Erythroblast (primary cell): ENCODE data around the gene MCCC2.

Source experiments
- DNase-seq, 2 experiments: peaks; one replicate each; lab custom pipeline; 2025; lab: John Stamatoyannopoulos, UW
- GATA1 ChIP-seq: IDR thresholded peaks from 2 replicates; pipeline ENCODE4 v1.6.1; 2011; ENCODE audit warnings: low read depth, mild to moderate bottlenecking, control low read depth, low read length, moderate library complexity
- POLR2A ChIP-seq: IDR thresholded peaks from 2 replicates; pipeline ENCODE4 v1.6.1; 2011; ENCODE audit warnings: mild to moderate bottlenecking, low read length

The MCCC2 gene

GRCh38 chr5:71701407-71701806, 114.3 kb downstream of the MCCC2 start:
- TF ChIP-seq GATA1, result no peak
- TF ChIP-seq POLR2A, result no peak
- no peak for DNase-seq

DNA sequence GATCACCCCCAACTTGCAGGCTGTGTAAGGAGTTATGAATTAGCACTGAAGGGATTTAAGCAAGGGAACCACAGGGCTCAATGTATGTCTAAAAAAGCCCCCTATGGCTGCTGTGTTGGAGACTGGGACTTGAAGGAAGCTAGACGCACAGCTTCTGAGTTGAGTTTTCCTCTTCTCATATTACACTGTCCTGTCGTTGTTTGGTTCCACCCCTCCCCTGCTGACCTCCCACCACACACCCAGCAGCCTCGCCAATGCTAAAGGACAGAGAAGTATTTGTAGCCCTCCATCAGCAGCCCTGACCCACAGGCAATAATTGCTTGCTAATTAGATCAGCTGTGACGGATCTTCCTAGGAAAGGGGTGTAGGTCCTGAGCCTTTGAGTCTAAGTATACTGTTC, 116.8 kb downstream of the MCCC2 start:
- DNase-seq, result no peak
- no peak for TF ChIP-seq GATA1
- TF ChIP-seq POLR2A, result no peak

DNA sequence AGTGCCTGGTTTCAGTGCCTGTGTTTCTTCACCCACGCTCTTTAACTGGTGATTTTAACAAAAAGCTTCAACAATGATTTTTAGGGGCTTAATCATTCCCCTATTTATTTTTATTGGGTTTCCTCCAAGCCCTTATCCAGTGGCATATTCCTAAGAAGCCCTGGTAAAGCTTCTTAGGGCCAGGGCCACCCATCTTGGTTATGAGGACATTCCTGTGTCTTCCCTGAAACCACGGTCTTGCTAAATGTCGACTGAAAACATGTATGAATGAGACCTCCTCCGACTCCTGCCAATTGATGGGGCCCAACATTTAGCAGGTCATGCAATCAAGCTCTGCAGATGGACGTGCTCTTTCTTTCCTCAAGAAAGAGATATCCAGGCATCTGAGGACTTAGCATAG, 118.3 kb downstream of the MCCC2 start:
- TF ChIP-seq GATA1 (no peak), POLR2A (no peak)
- no peak for DNase-seq

DNA sequence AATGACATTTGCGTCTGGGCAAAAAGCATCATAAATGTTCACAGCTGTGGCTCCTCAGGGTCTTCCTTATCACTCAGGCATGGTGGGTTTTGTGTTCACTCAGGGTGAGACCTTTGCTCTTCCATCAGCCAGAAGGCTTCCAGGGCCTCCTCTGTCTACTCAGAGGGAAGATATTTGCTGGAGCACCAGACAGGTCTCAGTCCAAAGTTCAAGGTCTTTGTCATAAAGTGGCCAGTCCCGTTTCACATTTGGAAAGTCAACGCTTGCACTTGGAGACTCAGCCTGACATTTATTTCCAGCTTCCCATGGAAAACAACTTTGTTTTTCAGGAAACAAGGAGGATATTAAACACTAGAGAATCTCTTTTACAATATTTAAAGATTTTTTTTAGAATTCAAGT, 119.8 kb downstream of the MCCC2 start:
- TF ChIP-seq POLR2A (no peak), GATA1 (no peak)
- no peak for DNase-seq
